Putamen (tissue), 1 donor: ENCODE data around the gene TRABD2A.
"Not testable (repeated sequence)": the region's sequence is repeated elsewhere in the genome, so short reads cannot be mapped to it uniquely, and the experiment has no call there.

ENCODE experiments used
- DNase-seq: peaks from one replicate; pipeline ENCODE4 v3.0.0-alpha.2; 2016; ENCODE audit warnings: low spot score

Gene TRABD2A

GRCh38 chr2:84778911-84779690 is 101.8 kb downstream of the TRABD2A start:
- DNase-seq: no peak

GRCh38 chr2:84776011-84776410 is 104.9 kb downstream of the TRABD2A start:
- DNase-seq: no peak

DNA sequence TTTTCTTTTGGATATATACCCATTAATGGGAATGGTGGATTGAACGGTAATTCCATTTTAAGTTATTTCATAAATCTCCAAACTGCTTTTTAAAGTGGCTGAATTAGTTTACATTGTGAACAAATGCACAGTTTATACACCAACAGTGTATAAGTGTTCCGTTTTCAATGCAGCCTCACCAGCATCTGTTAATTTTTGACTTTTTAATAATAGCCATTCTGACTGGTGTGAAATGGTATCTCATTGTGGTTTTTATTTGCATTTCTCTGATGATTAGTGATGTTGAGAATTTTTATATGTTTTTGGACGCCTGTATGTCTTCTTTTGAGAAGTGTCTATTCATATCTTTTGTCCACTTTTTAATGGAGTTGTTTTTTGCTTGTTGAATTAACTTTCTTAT is 107.3 kb downstream of the TRABD2A start:
- not testable (repeated sequence) for DNase-seq
